NT2/D1 (cell line): Measurements from ENCODE around the gene SBSN.

ENCODE experiments used
- DNase-seq: peaks from one replicate; pipeline ENCODE4 v3.0.0-alpha.2; 2011; ENCODE audit warnings: low read depth, low spot score
- H3K27me3 ChIP-seq: 2 replicates; pipeline ENCODE4 v1.6.0; 2011; ENCODE audit warnings: mild to moderate bottlenecking; ENCODE audit not compliant: insufficient read length, insufficient read depth
- H3K36me3 ChIP-seq: 2 replicates; pipeline ENCODE4 v1.6.1; 2011; ENCODE audit warnings: mild to moderate bottlenecking, low read length, mixed read lengths; ENCODE audit not compliant: insufficient read depth, insufficient read length
- H3K4me1 ChIP-seq: 2 replicates; pipeline ENCODE4 v1.5.1; 2011; ENCODE audit not compliant: insufficient read depth, insufficient read length
- H3K4me3 ChIP-seq: 2 replicates; pipeline ENCODE4 v1.5.1; 2011; ENCODE audit warnings: low read depth; ENCODE audit not compliant: insufficient read length
- H3K9ac ChIP-seq: 2 replicates; pipeline ENCODE4 v1.6.0; 2011; ENCODE audit warnings: low read depth; ENCODE audit not compliant: insufficient read length
- H3K9me3 ChIP-seq: 2 replicates; pipeline ENCODE4 v1.5.1; 2011; ENCODE audit warnings: mild to moderate bottlenecking, low read length; ENCODE audit not compliant: insufficient read depth
- SUZ12 ChIP-seq: IDR thresholded peaks from 2 replicates; pipeline ENCODE4 v1.6.1; 2011; ENCODE audit not compliant: insufficient read length, insufficient read depth; ENCODE audit errors: extremely low read depth
- YY1 ChIP-seq: IDR thresholded peaks from 2 replicates; pipeline ENCODE4 v1.6.1; 2011; ENCODE audit not compliant: insufficient read length, insufficient read depth
- ZNF274 ChIP-seq: IDR thresholded peaks from 2 replicates; pipeline ENCODE4 v1.6.1; 2011; ENCODE audit warnings: mild to moderate bottlenecking, low read depth, low read length

Gene SBSN

DNA sequence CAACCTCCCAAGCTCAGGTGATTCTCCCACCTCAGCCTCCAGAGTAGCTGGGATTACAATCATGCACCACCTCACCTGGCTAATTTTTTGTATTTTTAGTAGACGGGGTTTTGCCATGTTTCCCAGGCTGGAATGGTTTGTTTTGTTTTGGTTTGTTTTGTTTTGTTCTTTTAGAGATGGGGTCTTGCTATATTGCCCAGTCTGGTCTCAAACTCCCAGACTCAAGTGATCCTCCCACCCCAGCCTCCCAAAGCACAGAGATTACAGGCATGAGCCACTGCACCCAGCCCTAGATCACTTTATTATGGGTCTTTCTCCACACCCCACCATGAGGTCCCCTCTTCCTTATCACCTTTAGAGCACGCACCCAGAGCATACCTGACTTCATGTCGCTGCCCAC is 29.9 kb downstream of the SBSN start:
- DNase-seq: no peak
- Histone ChIP-seq H3K4me3 (no peak overlapping the region), H3K36me3 (peaks cover 39% of the 10 kb centered on the region), H3K9ac (no peak overlapping the region), H3K27me3 (no peaks in the 10 kb centered on the region), H3K4me1 (peaks cover 9% of the 10 kb centered on the region), H3K9me3 (no peaks in the 10 kb centered on the region)
- TF ChIP-seq ZNF274 (no peak), YY1 (no peak), SUZ12 (no peak)

DNA sequence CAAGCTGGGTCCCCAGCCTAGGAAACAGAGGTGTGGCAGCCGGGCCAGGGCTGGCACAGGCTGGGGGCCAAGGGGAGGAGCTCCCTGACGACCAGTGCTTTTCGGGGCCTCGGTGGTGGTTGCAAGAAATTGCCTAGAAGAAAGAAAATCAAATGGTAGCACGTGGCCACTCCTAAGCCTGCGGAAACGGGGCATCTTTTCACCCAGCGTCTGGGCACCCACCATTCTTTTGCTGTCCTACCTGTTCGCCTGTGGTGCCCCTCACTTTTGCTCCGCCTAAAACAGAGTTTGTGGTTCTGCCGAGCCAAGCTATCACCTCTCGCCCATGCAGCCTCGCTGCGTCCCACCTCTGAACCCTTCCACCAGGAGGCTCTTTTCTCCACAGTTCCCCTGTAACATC is 30.7 kb downstream of the SBSN start:
- Histone ChIP-seq H3K27me3 (no peaks in the 10 kb centered on the region), H3K9me3 (no peaks in the 10 kb centered on the region), H3K4me3 (no peak overlapping the region), H3K9ac (no peak overlapping the region), H3K36me3 (peaks cover 39% of the 10 kb centered on the region), H3K4me1 (peaks cover 7% of the 10 kb centered on the region)
- no peak for DNase-seq
- TF ChIP-seq SUZ12: no peak

GRCh38 chr19:35495107-35496064 is 32.7 kb downstream of the SBSN start:
- Histone ChIP-seq H3K9ac (no peak overlapping the region), H3K9me3 (no peaks in the 10 kb centered on the region), H3K36me3 (peaks cover 24% of the 10 kb centered on the region), H3K4me1 (peaks cover 7% of the 10 kb centered on the region), H3K27me3 (no peaks in the 10 kb centered on the region), H3K4me3 (no peak overlapping the region)
- DNase-seq: no peak
- TF ChIP-seq ZNF274 (no peak), YY1 (no peak)

- Histone ChIP-seq H3K27me3 (no peaks in the 10 kb centered on the region), H3K4me1 (peaks cover 7% of the 10 kb centered on the region), H3K9ac (no peak overlapping the region), H3K9me3 (no peaks in the 10 kb centered on the region), H3K36me3 (peaks cover 11% of the 10 kb centered on the region), H3K4me3 (no peak overlapping the region)
- TF ChIP-seq ZNF274 (no peak), SUZ12 (no peak)
- DNase-seq: no peak
Measured at GRCh38 chr19:35493971-35494370, 34.1 kb downstream of the SBSN start.

DNA sequence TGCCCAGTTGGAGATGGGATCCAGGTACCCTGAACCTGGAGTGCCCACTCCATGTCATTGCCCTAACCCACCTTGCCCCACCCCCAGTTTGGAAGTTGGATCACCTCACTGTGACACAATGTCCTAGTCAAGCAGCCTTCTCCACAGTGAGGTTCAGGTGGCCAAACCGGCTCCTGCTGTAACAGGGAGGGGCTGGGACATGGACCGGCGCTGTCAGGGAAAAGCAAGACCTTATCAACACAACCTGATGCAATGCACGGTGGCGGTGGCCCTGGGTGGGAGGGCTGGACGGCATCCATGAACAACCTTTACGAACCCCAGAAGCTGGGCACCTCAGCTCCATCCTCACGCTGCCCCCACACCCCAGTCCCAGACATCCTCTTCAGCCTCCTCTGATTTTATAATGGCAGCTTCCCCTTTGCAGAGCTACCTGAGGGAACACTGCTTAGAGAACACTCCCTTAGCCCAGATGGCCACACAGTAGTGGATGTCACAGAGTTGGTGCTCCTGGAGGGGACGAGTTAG is 36.2 kb downstream of the SBSN start:
- DNase-seq: no peak
- Histone ChIP-seq H3K9me3 (no peaks in the 10 kb centered on the region), H3K36me3 (no peaks in the 10 kb centered on the region), H3K9ac (no peak overlapping the region), H3K4me1 (peaks cover 7% of the 10 kb centered on the region), H3K4me3 (no peak overlapping the region), H3K27me3 (no peaks in the 10 kb centered on the region)
- TF ChIP-seq YY1: no peak
- TF ChIP-seq ZNF274: no peak
- no peak for TF ChIP-seq SUZ12

- no peak for TF ChIP-seq YY1
- H3K36me3 ChIP-seq: no peaks in the 10 kb centered on the region
- no peaks in the 10 kb centered on the region for H3K9me3 ChIP-seq
- H3K4me3 ChIP-seq: no peak within 1 kb of the TSS
- H3K9ac ChIP-seq: no peak within 1 kb of the TSS
- peaks cover 2% of the 10 kb centered on the region for H3K4me1 ChIP-seq
- no peaks in the 10 kb centered on the region for H3K27me3 ChIP-seq
- no peak for DNase-seq
Measured at GRCh38 chr19:35490364-35490763, 37.7 kb downstream of the SBSN start, which contains the start of gene KRTDAP. TSS of gene KRTDAP (minus strand) at chr19:35490464. CDS start at chr19:35490442, 22 bp downstream.

GRCh38 chr19:35488677-35489076 is 39.4 kb downstream of the SBSN start:
- no peaks in the 10 kb centered on the region for H3K9me3 ChIP-seq
- no peaks in the 10 kb centered on the region for H3K4me1 ChIP-seq
- TF ChIP-seq YY1: no peak
- no peak for TF ChIP-seq SUZ12
- no peak for TF ChIP-seq ZNF274
- H3K27me3 ChIP-seq: no peaks in the 10 kb centered on the region
- no peak overlapping the region for H3K4me3 ChIP-seq
- no peak for DNase-seq
- no peak overlapping the region for H3K9ac ChIP-seq
- no peaks in the 10 kb centered on the region for H3K36me3 ChIP-seq
